GM23248 (cell line): Measurements from ENCODE around the gene DPYD.

Experiments used
- EZH2 ChIP-seq: fragments of 200-600 bp; sonication (generic); IDR thresholded peaks from 2 replicates; pipeline ENCODE4 v1.6.1; 2018; ENCODE audit warnings: antibody characterized with exemption, mild to moderate bottlenecking; ENCODE audit not compliant: insufficient read depth, poor library complexity, severe bottlenecking
- EZH2phosphoT487 ChIP-seq: fragments of 200-600 bp; sonication (generic); IDR thresholded peaks from 2 replicates; pipeline ENCODE4 v1.6.1; 2018; ENCODE audit warnings: antibody characterized with exemption, moderate library complexity, mild to moderate bottlenecking, low read depth; ENCODE audit not compliant: insufficient read depth

DNA sequence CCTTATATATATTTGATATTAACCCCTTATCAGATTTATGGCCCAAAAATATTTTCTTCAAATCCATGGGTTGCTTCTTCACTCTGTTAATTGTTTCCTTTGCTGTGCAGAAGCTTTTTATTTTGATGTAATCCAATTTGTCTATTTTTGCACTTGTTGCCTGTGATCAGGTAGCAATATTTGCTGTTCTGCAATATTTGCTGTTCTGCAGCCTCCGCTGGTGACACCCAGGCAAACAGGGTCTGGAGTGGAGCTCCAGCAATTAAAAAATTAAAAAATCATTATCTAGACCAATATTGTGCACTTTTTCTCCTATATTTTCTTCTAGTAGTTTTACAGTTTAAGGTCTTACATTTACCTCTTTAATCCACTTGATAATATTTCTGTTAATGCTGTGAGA, 564.5 kb downstream of the DPYD start:
- TF ChIP-seq EZH2 (no peak), EZH2phosphoT487 (no peak)
